CD14-positive monocyte (primary cell): ENCODE results near the gene HNRNPLL. TPM values are rescaled to one million over a fixed set of nuclear protein-coding genes. Genes with fewer than 3 reads are reported as not detected.

Experiments used
- DNase-seq, 3 donors: peaks; one replicate each; pipeline ENCODE4 v3.0.0-alpha.2; 2011 to 2022
- H2AFZ ChIP-seq: 2 replicates; pipeline ENCODE4 v1.6.0; 2012; ENCODE audit warnings: mild to moderate bottlenecking, low read depth, low read length, inconsistent platforms; ENCODE audit not compliant: insufficient read depth, poor library complexity, severe bottlenecking
- H3K27ac ChIP-seq, 2 donors: 1 replicate in 1 of 2; 2 replicates in 1 of 2; pipeline ENCODE4 v1.5.1; 2012 to 2013; ENCODE audit warnings: low read length in 2 of 2, control low read depth in 1 of 2, inconsistent platforms in 1 of 2, low read depth in 1 of 2, mild to moderate bottlenecking in 1 of 2
- H3K27me3 ChIP-seq, 2 donors: one replicate each; pipeline versions ENCODE4 v1.6.0 to v1.6.1; 2011 to 2013; ENCODE audit warnings: low read length in 2 of 2; ENCODE audit not compliant: control insufficient read depth in 2 of 2, insufficient read depth in 2 of 2
- H3K36me3 ChIP-seq, 2 donors: replicated peaks in 1 of 2; 1 replicate in 1 of 2; 2 replicates in 1 of 2; pipeline versions ENCODE4 v1.5.1 to v1.6.1; 2012 to 2013; ENCODE audit warnings: low read length in 2 of 2, control low read depth in 1 of 2, inconsistent platforms in 1 of 2, mild to moderate bottlenecking in 1 of 2; ENCODE audit not compliant: insufficient read depth in 2 of 2, control insufficient read depth in 1 of 2
- H3K4me1 ChIP-seq, 2 donors: 1 replicate in 1 of 2; 2 replicates in 1 of 2; pipeline versions ENCODE4 v1.5.1 to v1.6.1; 2012 to 2013; ENCODE audit warnings: low read length in 2 of 2, control low read depth in 1 of 2, inconsistent platforms in 1 of 2, mild to moderate bottlenecking in 1 of 2, moderate library complexity in 1 of 2; ENCODE audit not compliant: insufficient read depth in 2 of 2, control insufficient read depth in 1 of 2
- H3K4me2 ChIP-seq: replicated peaks from 2 replicates; pipeline ENCODE3; 2012; ENCODE audit warnings: low read length, moderate library complexity, mild to moderate bottlenecking; ENCODE audit not compliant: poor library complexity, severe bottlenecking; ENCODE audit errors: extremely low read depth
- H3K4me3 ChIP-seq, 3 experiments: fragments of 200-600 bp in 1 of 3; sonication (generic) in 1 of 3; replicated peaks in 1 of 3; 1 replicate in 2 of 3; 2 replicates in 1 of 3; pipeline ENCODE4 v1.5.1; 2011 to 2013; ENCODE audit warnings: low read length in 3 of 3, mild to moderate bottlenecking in 3 of 3, control low read depth in 2 of 3, low read depth in 2 of 3, inconsistent platforms in 1 of 3, moderate library complexity in 1 of 3
- H3K79me2 ChIP-seq: 2 replicates; pipeline ENCODE4 v1.6.0; 2012; ENCODE audit warnings: mild to moderate bottlenecking, control low read depth, inconsistent platforms, low read length, moderate library complexity; ENCODE audit not compliant: insufficient read depth
- H3K9ac ChIP-seq: 2 replicates; pipeline ENCODE4 v1.6.0; 2017; ENCODE audit warnings: low read length, mild to moderate bottlenecking; ENCODE audit not compliant: insufficient read depth, poor library complexity, severe bottlenecking
- H3K9me3 ChIP-seq, 2 donors: replicated peaks in 1 of 2; 1 replicate in 1 of 2; 2 replicates in 1 of 2; pipeline versions ENCODE4 v1.5.1 to v1.6.1; 2012 to 2013; ENCODE audit warnings: low read length in 2 of 2, control low read depth in 1 of 2; ENCODE audit not compliant: control insufficient read depth in 1 of 2, insufficient read depth in 1 of 2
- H4K20me1 ChIP-seq: 2 replicates; pipeline ENCODE4 v1.6.0; 2012; ENCODE audit warnings: mild to moderate bottlenecking, low read length, control low read depth, moderate library complexity; ENCODE audit not compliant: insufficient read depth
- H3K27ac Mint-ChIP-seq, 7 donors: one replicate each; pipeline ENCODE4 v1.8.0; 2020; ENCODE audit warnings: mild to moderate bottlenecking in 7 of 7, mixed read lengths in 7 of 7, moderate library complexity in 6 of 7, inconsistent platforms in 2 of 7
- H3K27me3 Mint-ChIP-seq, 3 donors: one replicate each; pipeline ENCODE4 v1.8.0; 2021 to 2022; ENCODE audit warnings: low read depth in 3 of 3, mild to moderate bottlenecking in 3 of 3, mixed read lengths in 3 of 3, moderate library complexity in 3 of 3, inconsistent platforms in 1 of 3
- H3K36me3 Mint-ChIP-seq, 2 donors: one replicate each; pipeline ENCODE4 v1.8.0; 2020; ENCODE audit warnings: mixed read lengths in 2 of 2, inconsistent platforms in 1 of 2, mild to moderate bottlenecking in 1 of 2
- H3K4me1 Mint-ChIP-seq: one replicate; pipeline ENCODE4 v1.8.0; 2020; ENCODE audit warnings: mild to moderate bottlenecking, mixed read lengths
- H3K4me3 Mint-ChIP-seq, 2 donors: one replicate each; pipeline ENCODE4 v1.8.0; 2020; ENCODE audit warnings: mild to moderate bottlenecking in 2 of 2, mixed read lengths in 2 of 2, moderate library complexity in 1 of 2
- H3K9me3 Mint-ChIP-seq, 7 donors: one replicate each; pipeline ENCODE4 v1.8.0; 2020 to 2022; ENCODE audit warnings: mixed read lengths in 7 of 7, mild to moderate bottlenecking in 6 of 7, moderate library complexity in 6 of 7, inconsistent platforms in 2 of 7
- CTCF ChIP-seq: fragments of 200-600 bp; IDR thresholded peaks from one replicate; pipeline ENCODE4 v1.8.0; 2022; ENCODE audit warnings: antibody characterized with exemption, mild to moderate bottlenecking
- WGBS: methylation state at CpG from one replicate; pipeline ENCODE4 v1.1.5; 2013; ENCODE audit warnings: missing lambda C conversion rate; ENCODE audit not compliant: insufficient coverage; 5-methylcytosine and 5-hydroxymethylcytosine counted together
- intact Hi-C, 2 donors: fragments of 100-400 bp; cut with micrococcal nuclease; formaldehyde crosslinking; loops; one replicate each; pipeline versions ENCODE4 v1.15.0 to v1.15.1; 2023
- polyA plus RNA-seq, 3 donors: library from polyadenylated mRNA; depleted of rRNA in 1 of 3; unstranded in 2 of 3; stranded (reverse) in 1 of 3; fragments of 300-500 nt in 2 of 3; fragments of >200 nt in 1 of 3; fragmentation: Illumina TruSeq in 2 of 3; gene quantifications; 1 replicate in 2 of 3; 2 replicates in 1 of 3; pipeline ENCODE4 v1.2.3, GENCODE V29; 2012 to 2021

The HNRNPLL gene
- polyA plus RNA-seq, 3 donors: 12.4 to 16.8 (median 13.8) TPM

DNA sequence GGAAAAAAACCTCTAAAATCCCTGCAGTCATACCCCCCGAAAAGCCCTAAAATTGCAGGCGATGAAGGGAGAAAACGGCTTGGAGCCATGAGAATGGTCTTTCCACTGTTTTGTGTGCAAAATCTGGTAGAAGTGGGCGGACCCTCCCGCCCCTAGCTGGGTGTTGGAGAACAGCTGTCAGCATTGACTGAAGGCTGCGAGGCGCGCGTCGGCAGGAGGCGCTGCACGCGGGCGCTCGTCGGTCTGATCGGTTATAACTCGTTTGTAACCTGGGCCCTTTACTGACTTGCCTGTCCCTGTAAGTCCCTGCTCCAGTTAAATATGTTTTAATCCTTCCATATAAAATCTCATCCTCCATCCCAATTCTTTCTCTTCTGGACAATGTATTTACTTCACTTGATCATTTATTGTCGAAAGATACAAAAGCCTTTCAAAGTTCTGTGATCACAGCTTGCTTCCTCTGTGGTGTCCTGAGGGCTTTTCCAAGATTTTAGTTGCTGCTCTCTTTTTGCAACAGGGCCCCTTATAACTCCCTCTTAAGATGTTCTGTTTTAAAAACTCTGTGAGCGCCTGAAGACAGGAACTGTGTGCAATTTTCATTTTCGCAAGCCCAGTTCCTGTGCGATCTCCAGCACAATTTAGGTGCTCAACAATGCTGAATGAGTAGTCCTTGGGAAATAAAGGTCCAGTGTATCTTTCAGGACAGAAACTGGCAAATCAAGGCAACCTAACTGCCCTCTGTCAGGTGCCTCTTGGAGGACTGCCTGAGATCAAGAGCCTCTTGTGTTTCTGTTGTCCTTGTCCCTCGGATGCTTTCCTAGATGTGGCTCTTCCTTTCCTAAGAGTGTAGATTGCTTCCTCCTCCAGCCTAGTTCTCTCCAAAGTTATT is 918 bp upstream of the HNRNPLL start:
- Histone ChIP-seq H3K4me3 (peak overlapping the region; percentile 63 to 89 (median 87)), H3K4me2 (peak overlapping the region; percentile 91), H3K27me3 (no peaks in the 10 kb centered on the region), H3K79me2 (peaks cover 43% of the 10 kb centered on the region), H3K9ac (peak overlapping the region; percentile 85), H2AFZ (peak overlapping the region; percentile 88), H4K20me1 (peaks cover 24% of the 10 kb centered on the region), H3K36me3 (no peaks in the 10 kb centered on the region), H3K27ac (peak overlapping the region in 1 of 2 donors; percentile 79), H3K9me3 (no peaks in the 10 kb centered on the region), H3K4me1 (peaks cover 45 to 61% of the 10 kb centered on the region in 2 donors)
- peak; percentile 95 for TF ChIP-seq CTCF
- Mint-ChIP-seq H3K27me3 (peaks cover 3 to 4% (median 4%) of the 10 kb centered on the region in 3 donors), H3K9me3 (no peaks in the 10 kb centered on the region), H3K27ac (peak overlapping the region; percentile 86 to 93 (median 88)), H3K36me3 (peaks cover 0 to 2% of the 10 kb centered on the region in 2 donors), H3K4me1 (peaks cover 47% of the 10 kb centered on the region), H3K4me3 (peak overlapping the region; percentile 87 to 88)
- intact Hi-C loops: loop anchor here (5.0 kb wide), 2 partner anchors 59 to 64 kb away; partner anchors contain the start of gene GALM (in 1 of the 2)
- DNase-seq: peak; percentile 71 to 77 (median 74)
- 0% methylated on average over 18 of the region's 23 CpGs for WGBS

DNA sequence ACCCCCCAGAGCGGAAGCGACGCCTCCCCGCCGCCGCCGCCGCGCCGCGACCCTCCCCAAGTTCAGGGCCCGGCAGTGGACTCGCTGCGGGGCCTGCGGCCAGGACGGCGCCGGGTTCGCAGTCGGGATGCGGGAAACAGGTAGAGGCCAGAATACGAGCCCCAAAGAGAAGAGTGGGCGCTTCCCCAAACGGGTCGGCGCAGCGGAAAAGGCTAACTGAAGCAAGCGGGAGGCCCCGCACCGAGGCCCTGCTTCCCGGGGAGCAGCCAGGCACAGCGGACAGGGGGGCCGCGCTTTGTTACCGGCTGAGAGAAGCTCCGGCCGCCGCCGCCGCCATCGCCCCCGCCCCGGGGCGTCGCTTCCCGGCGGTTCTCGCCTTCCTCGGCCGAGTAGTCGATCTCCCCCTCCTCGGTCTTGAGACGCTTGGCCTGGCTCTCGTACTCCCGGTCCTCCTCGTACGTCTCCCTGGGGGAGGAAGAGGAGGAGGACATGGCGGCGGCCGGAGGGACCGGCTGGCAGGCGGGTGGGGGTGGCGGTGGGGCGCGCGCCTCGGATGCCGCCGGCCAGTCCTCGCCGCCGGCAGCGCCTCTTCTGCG is 494 bp downstream of the HNRNPLL start:
- Histone ChIP-seq H3K27me3 (no peaks in the 10 kb centered on the region), H3K4me2 (peak overlapping the region; percentile 91), H3K9me3 (no peaks in the 10 kb centered on the region), H3K4me3 (peak overlapping the region; percentile 63 to 89 (median 87)), H4K20me1 (peaks cover 38% of the 10 kb centered on the region), H3K9ac (peak overlapping the region; percentile 85), H3K27ac (peak overlapping the region; percentile 48 to 79), H3K4me1 (peaks cover 42 to 65% of the 10 kb centered on the region in 2 donors), H3K36me3 (no peaks in the 10 kb centered on the region), H3K79me2 (peaks cover 57% of the 10 kb centered on the region), H2AFZ (peak overlapping the region; percentile 88)
- under 1% methylated on average over 74 of the region's 74 CpGs for WGBS
- Mint-ChIP-seq H3K4me3 (peak overlapping the region; percentile 87 to 91), H3K27me3 (peaks cover 1 to 4% (median 3%) of the 10 kb centered on the region in 3 donors), H3K27ac (peak overlapping the region in 6 of 7 donors; percentile 9 to 89 (median 82)), H3K9me3 (no peaks in the 10 kb centered on the region), H3K36me3 (peaks cover 0 to 4% of the 10 kb centered on the region in 2 donors), H3K4me1 (peaks cover 53% of the 10 kb centered on the region)
- intact Hi-C loops: loop anchor here (5.0 kb wide), 2 partner anchors 60 to 65 kb away; partner anchors contain the start of gene GALM (in 1 of the 2)
- no peak for TF ChIP-seq CTCF
- DNase-seq: peak in 1 of 3 donors; percentile 40
